Activated naive CD8-positive, alpha-beta T cell (primary cell): ENCODE data around the gene CCL24.
"Not testable (repeated sequence)": the region's sequence is repeated elsewhere in the genome, so short reads cannot be mapped to it uniquely, and the experiment has no call there.

Experiments
- H3K27ac Mint-ChIP-seq: one replicate; pipeline ENCODE4 v1.8.0; 2021; ENCODE audit warnings: mixed read lengths
- H3K27me3 Mint-ChIP-seq: one replicate; pipeline ENCODE4 v1.8.0; 2021; ENCODE audit warnings: mixed read lengths
- H3K36me3 Mint-ChIP-seq: one replicate; pipeline ENCODE4 v1.8.0; 2021; ENCODE audit warnings: mixed read lengths
- H3K4me1 Mint-ChIP-seq: one replicate; pipeline ENCODE4 v1.8.0; 2021; ENCODE audit warnings: low read depth, mixed read lengths
- H3K4me3 Mint-ChIP-seq: one replicate; pipeline ENCODE4 v1.8.0; 2021; ENCODE audit warnings: mild to moderate bottlenecking, mixed read lengths
- H3K9me3 Mint-ChIP-seq: one replicate; pipeline ENCODE4 v1.8.0; 2021; ENCODE audit warnings: low read depth, mixed read lengths

CCL24 gene

DNA sequence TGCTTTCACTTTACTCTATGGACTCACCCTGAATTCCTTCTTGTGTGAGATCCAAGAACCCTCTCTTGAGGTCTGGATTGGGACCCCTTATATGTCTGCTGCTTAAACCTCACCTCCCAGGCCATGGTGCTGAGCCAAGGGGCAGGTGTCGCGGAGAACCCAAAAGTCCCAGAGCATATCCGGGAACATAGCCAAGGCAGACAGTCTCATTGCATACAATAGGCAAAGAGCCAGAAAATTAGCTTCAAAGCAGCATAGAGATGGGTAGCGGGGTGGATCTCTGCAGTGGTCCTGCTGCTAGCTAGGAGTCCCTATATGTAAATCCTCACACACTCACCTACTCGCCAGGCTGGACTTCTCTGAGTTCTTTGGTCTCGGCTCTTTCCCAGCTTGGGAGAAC, 5.5 kb downstream of the CCL24 start:
- Mint-ChIP-seq H3K27ac (no peak overlapping the region), H3K4me3 (no peak overlapping the region), H3K36me3 (peaks cover 3% of the 10 kb centered on the region), H3K9me3 (peaks cover 15% of the 10 kb centered on the region), H3K4me1 (no peaks in the 10 kb centered on the region), H3K27me3 (peaks cover 4% of the 10 kb centered on the region)

- Mint-ChIP-seq H3K36me3 (peaks cover 3% of the 10 kb centered on the region), H3K4me3 (no peak overlapping the region), H3K27me3 (peaks cover 4% of the 10 kb centered on the region), H3K9me3 (peaks cover 15% of the 10 kb centered on the region), H3K4me1 (no peaks in the 10 kb centered on the region), H3K27ac (no peak overlapping the region)
These were observed 6.2 kb downstream of the CCL24 start for GRCh38 chr7:75807452-75807851.

DNA sequence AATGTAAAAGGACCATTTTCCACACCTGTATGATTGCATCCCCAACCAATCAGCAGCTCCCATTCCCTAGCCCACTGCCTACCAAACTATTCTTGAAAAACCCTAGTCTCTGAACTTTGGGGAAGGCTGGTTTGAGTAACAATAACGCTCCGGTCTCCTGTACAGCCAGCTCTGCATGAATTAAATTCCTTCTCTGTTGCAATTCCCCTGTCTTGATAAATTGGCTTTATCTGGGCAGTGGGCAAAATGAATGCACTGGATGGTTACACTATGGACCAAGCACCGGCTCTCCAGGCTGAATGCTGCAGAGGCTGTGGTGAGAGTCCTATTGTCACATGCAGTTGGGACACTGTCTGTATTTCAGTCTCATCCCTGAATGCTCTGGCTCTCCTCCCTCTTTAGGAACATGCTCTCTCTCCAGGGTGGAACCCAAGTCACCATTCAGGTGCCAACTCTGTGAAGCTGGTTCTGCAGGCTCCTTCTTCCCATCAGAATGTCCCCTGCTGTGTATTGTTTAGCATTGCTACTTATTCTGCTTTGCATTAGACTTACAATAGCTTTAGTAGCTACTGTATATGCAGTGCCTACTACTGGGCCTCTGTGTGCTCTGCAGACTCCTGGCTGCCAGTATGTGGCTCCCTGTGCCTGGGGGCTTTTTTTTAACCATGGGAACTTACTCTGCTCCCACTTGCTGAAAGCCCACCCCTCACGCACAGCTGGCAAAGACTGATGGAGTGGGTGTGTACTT, 6.9 kb downstream of the CCL24 start:
- peaks cover 3% of the 10 kb centered on the region for H3K36me3 Mint-ChIP-seq
- no peaks in the 10 kb centered on the region for H3K4me1 Mint-ChIP-seq
- peaks cover 4% of the 10 kb centered on the region for H3K27me3 Mint-ChIP-seq
- H3K9me3 Mint-ChIP-seq: peaks cover 15% of the 10 kb centered on the region
- no peak overlapping the region for H3K4me3 Mint-ChIP-seq
- peak overlapping the region; percentile 50 for H3K27ac Mint-ChIP-seq

- Mint-ChIP-seq H3K36me3 (peaks cover 3% of the 10 kb centered on the region), H3K9me3 (peaks cover 15% of the 10 kb centered on the region), H3K27ac (no peak overlapping the region), H3K4me3 (no peak overlapping the region), H3K27me3 (peaks cover 5% of the 10 kb centered on the region), H3K4me1 (no peaks in the 10 kb centered on the region)
These were observed 8.9 kb downstream of the CCL24 start for GRCh38 chr7:75804705-75805104.

- Mint-ChIP-seq H3K4me1 (no peaks in the 10 kb centered on the region), H3K4me3 (no peak overlapping the region), H3K27ac (no peak overlapping the region), H3K27me3 (peaks cover 5% of the 10 kb centered on the region), H3K36me3 (peaks cover 3% of the 10 kb centered on the region), H3K9me3 (peaks cover 15% of the 10 kb centered on the region)
These were observed 9.6 kb downstream of the CCL24 start for GRCh38 chr7:75804004-75804403.

- peaks cover 5% of the 10 kb centered on the region for H3K27me3 Mint-ChIP-seq
- H3K4me1 Mint-ChIP-seq: no peaks in the 10 kb centered on the region
- peaks cover 9% of the 10 kb centered on the region for H3K9me3 Mint-ChIP-seq
- H3K4me3 Mint-ChIP-seq: no peak overlapping the region
- no peak overlapping the region for H3K27ac Mint-ChIP-seq
- H3K36me3 Mint-ChIP-seq: peaks cover under 1% of the 10 kb centered on the region
These were observed 11.1 kb downstream of the CCL24 start for GRCh38 chr7:75802552-75802821.

DNA sequence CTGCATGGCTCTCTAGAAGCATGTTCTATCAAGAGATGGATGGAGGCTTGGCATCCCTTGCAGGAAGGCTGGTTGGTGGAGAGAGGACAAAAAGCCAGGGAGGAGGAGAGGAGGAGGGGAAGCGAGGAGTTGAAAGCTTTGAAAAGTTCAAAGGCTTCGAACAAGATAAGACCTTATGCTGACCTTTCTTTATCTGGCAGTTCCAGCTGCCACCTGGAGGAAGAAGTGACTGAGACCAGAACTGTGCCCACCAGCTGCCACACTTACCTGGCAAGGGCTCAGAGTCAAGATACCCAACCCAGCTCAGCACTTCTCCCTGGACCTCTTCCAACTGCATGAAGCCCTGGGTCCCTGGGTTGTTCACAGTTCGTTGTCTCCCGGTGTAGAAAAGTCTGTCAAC, 14.8 kb downstream of the CCL24 start:
- Mint-ChIP-seq H3K27ac (no peak overlapping the region), H3K9me3 (no peaks in the 10 kb centered on the region), H3K4me1 (no peaks in the 10 kb centered on the region), H3K4me3 (no peak overlapping the region), H3K27me3 (peaks cover 4% of the 10 kb centered on the region), H3K36me3 (no peaks in the 10 kb centered on the region)

DNA sequence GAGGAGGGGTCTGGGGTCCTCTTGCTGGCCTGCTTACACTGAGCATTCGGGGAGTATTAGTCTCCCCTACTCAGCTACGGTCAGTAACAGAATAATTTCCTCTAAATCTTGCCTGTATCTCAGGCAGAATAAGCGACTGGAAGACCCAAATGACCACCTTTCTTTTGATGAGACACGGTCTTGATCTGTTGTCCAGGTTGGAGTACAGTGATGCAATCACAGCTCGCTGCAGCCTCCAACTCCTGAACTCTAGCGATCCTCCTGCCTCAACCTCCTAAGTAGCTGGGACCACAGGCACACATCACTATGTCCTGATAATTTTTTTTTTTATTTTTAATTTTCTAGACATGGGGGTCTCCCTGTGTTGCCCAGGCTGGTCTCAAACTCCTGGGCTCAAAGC, 17.2 kb downstream of the CCL24 start:
- H3K36me3 Mint-ChIP-seq: no peaks in the 10 kb centered on the region
- no peaks in the 10 kb centered on the region for H3K4me1 Mint-ChIP-seq
- H3K27me3 Mint-ChIP-seq: no peaks in the 10 kb centered on the region
- H3K27ac Mint-ChIP-seq: no peak overlapping the region
- H3K4me3 Mint-ChIP-seq: no peak overlapping the region
- H3K9me3 Mint-ChIP-seq: no peaks in the 10 kb centered on the region

DNA sequence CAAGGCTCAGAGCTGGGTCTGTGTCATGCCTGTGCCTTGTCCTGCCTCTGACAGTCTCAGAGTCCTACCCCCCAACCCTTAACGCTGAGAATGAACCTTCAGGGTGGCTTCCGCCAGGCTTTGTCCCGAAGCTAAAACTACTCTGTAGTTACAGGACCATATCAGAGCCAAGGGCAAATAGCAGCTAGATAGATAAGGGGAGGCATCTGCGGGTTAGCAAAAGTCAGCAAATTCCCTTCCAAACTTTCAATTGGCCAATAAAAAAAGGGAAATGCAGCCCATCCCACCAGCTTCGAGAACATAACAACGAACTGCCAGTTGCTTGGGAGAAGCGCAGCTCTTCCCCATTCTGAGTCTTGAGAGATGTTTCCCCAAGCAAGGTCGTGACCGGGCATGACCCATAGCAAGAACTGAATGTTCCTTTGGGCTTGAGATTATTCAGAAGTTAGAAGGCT, 17.7 kb downstream of the CCL24 start:
- no peaks in the 10 kb centered on the region for H3K9me3 Mint-ChIP-seq
- no peaks in the 10 kb centered on the region for H3K4me1 Mint-ChIP-seq
- no peak overlapping the region for H3K27ac Mint-ChIP-seq
- H3K36me3 Mint-ChIP-seq: no peaks in the 10 kb centered on the region
- no peak overlapping the region for H3K4me3 Mint-ChIP-seq
- H3K27me3 Mint-ChIP-seq: no peaks in the 10 kb centered on the region

GRCh38 chr7:75793676-75794075, 19.9 kb downstream of the CCL24 start:
- no peak overlapping the region for H3K27ac Mint-ChIP-seq
- H3K4me3 Mint-ChIP-seq: no peak overlapping the region
- no peaks in the 10 kb centered on the region for H3K4me1 Mint-ChIP-seq
- H3K36me3 Mint-ChIP-seq: no peaks in the 10 kb centered on the region
- H3K9me3 Mint-ChIP-seq: no peaks in the 10 kb centered on the region
- no peaks in the 10 kb centered on the region for H3K27me3 Mint-ChIP-seq

DNA sequence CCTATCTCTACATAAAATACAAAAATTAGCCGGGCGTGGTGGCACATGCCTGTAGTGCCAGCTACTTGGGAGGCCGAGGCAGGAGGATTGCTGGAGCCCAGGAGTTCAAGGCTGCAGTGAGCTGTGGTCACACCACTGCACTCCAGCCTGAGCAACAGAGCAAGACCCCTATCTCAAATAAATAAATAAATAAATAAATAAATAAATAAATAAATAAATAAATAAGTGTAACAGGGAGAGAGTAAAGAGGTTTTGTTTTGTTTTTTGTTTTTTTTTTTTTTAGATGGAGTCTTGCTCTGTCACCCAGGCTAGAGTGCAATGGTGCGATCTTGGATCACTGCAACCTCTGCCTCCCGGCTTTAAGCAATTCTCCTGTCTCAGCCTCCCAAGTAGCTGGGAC, 21.0 kb downstream of the CCL24 start:
- H3K36me3 Mint-ChIP-seq, H3K4me1 Mint-ChIP-seq, H3K27ac Mint-ChIP-seq, H3K9me3 Mint-ChIP-seq, H3K4me3 Mint-ChIP-seq, H3K27me3 Mint-ChIP-seq: not testable (repeated sequence)

GRCh38 chr7:75789361-75789924, 24.2 kb downstream of the CCL24 start:
- Mint-ChIP-seq H3K4me1 (no peaks in the 10 kb centered on the region), H3K4me3 (no peak overlapping the region), H3K36me3 (no peaks in the 10 kb centered on the region), H3K27me3 (no peaks in the 10 kb centered on the region), H3K9me3 (no peaks in the 10 kb centered on the region), H3K27ac (no peak overlapping the region)

- H3K27me3 Mint-ChIP-seq, H3K4me3 Mint-ChIP-seq, H3K27ac Mint-ChIP-seq, H3K36me3 Mint-ChIP-seq, H3K4me1 Mint-ChIP-seq, H3K9me3 Mint-ChIP-seq: not testable (repeated sequence)
These were observed 25.3 kb downstream of the CCL24 start for GRCh38 chr7:75788154-75788847.

DNA sequence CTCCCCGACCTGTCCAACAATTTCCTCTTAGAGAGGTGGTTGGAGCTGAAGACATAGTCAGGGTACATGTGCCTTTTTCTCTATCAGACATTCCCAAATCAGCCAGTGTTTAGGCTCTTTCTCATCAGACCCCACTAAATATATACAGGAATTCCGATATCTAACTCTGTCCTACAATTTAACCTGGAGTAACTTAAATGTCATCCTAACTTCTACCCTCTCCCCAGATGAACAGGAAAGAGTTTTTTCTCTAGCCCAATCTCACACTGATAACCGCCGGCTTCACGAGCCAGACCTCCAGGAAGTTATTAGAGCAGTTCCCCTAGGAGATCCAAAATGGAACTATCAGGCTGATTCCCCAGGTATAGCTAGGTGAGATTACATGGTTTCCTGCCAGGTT, 30.5 kb downstream of the CCL24 start:
- not testable (repeated sequence) for H3K27ac Mint-ChIP-seq, H3K9me3 Mint-ChIP-seq, H3K4me3 Mint-ChIP-seq

GRCh38 chr7:75780647-75781273, 32.8 kb downstream of the CCL24 start:
- H3K4me3 Mint-ChIP-seq, H3K9me3 Mint-ChIP-seq, H3K27ac Mint-ChIP-seq, H3K36me3 Mint-ChIP-seq, H3K27me3 Mint-ChIP-seq: not testable (repeated sequence)
- peaks cover 34% of the 10 kb centered on the region for H3K4me1 Mint-ChIP-seq

More for the DNA sequence above, 30.5 kb downstream of the CCL24 start:
- not testable (repeated sequence) for H3K36me3 Mint-ChIP-seq, H3K27me3 Mint-ChIP-seq
- peaks cover 14% of the 10 kb centered on the region for H3K4me1 Mint-ChIP-seq
